HK-2 (cell line): ENCODE data around the gene CX3CL1.
"Not testable (repeated sequence)": the region's sequence is repeated elsewhere in the genome, so short reads cannot be mapped to it uniquely, and the experiment has no call there.

ENCODE experiments used
- DNase-seq: peaks from one replicate; pipeline ENCODE4 v3.0.0-alpha.2; 2018; ENCODE audit not compliant: unreplicated experiment

CX3CL1 gene

GRCh38 chr16:57382535-57383275, 10.4 kb downstream of the CX3CL1 start:
- no peak for DNase-seq

DNA sequence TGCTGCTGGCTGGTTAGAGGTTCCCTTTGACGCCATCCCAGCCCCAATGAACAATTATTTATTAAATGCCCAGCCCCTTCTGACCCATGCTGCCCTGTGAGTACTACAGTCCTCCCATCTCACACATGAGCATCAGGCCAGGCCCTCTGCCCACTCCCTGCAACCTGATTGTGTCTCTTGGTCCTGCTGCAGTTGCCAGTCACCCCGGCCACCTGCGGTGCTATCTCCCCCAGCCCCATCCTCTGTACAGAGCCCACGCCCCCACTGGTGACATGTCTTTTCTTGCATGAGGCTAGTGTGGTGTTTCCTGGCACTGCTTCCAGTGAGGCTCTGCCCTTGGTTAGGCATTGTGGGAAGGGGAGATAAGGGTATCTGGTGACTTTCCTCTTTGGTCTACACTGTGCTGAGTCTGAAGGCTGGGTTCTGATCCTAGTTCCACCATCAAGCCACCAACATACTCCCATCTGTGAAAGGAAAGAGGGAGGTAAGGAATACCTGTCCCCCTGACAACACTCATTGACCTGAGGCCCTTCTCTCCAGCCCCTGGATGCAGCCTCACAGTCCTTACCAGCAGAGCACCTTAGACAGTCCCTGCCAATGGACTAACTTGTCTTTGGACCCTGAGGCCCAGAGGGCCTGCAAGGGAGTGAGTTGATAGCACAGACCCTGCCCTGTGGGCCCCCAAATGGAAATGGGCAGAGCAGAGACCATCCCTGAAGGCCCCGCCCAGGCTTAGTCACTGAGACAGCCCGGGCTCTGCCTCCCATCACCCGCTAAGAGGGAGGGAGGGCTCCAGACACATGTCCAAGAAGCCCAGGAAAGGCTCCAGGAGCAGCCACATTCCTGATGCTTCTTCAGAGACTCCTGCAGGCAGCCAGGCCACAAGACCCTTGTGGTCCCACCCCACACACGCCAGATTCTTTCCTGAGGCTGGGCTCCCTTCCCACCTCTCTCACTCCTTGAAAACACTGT, 11.3 kb downstream of the CX3CL1 start:
- peak; percentile 59 for DNase-seq

DNA sequence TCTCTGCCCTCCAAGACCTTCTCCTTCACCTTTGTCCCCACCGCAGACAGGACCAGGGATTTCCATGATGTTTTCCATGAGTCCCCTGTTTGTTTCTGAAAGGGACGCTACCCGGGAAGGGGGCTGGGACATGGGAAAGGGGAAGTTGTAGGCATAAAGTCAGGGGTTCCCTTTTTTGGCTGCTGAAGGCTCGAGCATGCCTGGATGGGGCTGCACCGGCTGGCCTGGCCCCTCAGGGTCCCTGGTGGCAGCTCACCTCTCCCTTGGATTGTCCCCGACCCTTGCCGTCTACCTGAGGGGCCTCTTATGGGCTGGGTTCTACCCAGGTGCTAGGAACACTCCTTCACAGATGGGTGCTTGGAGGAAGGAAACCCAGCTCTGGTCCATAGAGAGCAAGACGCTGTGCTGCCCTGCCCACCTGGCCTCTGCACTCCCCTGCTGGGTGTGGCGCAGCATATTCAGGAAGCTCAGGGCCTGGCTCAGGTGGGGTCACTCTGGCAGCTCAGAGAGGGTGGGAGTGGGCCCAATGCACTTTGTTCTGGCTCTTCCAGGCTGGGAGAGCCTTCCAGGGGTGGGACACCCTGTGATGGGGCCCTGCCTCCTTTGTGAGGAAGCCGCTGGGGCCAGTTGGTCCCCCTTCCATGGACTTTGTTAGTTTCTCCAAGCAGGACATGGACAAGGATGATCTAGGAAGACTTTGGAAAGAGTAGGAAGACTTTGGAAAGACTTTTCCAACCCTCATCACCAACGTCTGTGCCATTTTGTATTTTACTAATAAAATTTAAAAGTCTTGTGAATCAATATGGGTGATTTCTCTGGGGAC, 12.2 kb downstream of the CX3CL1 start:
- no peak for DNase-seq

GRCh38 chr16:57385083-57385482, 12.8 kb downstream of the CX3CL1 start:
- DNase-seq: no peak

DNA sequence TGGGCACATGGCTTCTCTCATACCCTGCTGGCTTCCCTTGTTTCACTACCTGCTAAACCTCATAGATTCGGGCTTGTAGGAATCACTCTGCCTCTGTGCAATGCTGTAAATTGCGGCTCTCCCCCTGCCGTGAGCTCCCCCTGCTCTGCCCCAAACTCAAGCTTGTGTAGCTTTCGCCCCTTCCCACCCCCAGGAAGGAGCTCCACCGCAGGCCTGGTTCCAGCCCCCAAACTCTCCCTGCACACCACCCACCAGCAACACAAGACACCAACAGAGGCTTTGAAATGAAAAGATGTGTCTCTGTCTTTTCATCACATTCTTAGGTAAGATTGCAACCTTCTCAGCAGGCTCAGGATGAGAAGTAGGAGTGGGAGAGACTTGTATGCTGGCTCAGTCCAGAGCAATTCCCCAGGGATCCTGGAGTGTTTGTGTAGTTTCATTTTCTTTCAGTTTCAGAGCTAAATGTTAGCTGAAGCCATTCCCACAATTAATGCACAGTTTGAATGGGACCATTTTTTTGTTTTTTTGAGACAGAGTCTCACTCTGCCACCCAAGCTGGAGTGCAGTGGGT, 14.2 kb downstream of the CX3CL1 start:
- DNase-seq: no peak

DNA sequence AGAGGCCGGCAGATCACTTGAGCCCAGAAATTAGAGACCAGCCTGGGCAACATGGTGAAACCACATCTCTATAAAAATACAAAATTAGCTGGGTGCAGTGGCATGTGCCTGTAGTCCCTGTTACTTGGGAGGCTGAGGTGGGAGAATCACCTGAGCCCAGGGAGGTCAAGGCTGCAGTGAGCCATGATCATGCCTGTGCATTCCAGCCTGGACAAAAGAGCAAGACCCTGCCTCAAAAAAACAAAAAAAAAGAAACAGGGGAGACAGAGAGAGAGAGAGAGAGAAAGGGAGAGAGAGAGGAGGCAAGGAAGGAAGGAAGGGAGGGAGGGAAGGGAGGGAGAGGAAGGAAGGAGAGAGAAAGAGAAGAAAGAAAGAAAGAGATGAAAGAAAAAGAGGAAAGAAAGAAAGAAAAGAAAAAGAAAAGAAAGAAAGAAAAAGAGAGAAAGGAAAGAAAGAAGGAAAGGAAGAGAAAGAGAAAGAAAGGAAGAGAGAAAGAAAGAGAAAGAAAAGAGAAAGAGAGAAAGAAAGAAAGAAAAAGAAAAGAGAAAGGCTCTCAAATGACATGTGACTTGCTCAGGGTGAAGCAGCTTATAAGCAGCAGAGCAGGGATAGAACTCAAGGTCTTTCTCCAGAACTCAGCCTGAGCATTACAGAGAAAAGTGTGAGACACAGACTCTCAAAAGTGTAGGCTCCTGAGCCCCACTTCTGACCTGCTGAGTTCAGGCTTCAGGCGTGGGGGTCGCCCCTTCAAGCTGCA, 15.5 kb downstream of the CX3CL1 start:
- no peak for DNase-seq

- no peak for DNase-seq
These were observed 16.2 kb downstream of the CX3CL1 start for GRCh38 chr16:57388359-57389086.

DNA sequence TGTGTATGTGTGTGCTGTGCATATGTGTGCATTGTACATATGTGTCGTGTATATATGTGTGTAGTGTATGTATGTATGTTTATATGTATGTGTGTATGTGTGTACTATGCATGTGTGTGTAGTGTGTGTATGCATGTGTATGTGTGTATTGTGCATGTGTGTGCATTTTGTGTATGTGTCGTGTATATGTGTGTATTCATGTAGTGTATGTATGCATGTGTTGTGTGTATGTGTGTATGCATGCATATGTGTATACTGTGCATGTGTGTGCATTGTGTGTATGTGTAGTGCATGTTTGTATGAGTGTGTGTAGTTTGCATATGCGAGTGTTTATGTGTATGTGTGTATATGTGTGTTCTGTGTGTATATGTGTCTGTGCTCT, 16.8 kb downstream of the CX3CL1 start:
- no peak for DNase-seq

DNA sequence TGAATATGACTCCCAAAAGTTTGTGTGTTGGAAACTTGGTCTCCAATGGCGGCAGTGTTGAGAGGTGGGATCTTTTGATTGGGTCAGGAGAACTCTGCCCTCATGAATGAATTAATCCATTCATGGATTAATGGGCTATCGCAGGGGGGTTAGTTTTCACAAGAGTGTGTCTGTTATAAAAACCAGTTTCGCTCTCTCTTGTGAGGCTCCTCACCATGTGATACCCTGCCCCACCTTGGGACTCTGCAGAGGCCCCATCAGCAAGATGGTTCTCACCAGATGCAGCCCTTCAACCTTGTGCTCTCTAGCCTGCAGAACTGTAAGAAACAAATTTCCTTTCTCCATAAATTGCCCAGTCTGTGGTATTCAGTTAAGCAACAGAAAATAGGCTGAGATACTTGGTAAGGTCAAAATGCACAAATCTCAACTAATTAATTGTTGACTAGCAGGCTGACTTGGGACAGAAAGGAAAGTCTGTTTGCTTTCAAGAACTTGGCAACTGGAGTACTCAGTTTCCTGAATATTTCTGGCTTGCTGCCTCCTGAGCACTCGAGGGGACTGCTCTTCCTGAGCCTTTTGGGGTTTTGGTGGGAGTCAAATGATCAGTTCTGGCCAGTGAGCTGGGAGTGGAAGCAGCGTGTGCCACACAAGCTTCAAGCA, 18.5 kb downstream of the CX3CL1 start:
- no peak for DNase-seq

DNA sequence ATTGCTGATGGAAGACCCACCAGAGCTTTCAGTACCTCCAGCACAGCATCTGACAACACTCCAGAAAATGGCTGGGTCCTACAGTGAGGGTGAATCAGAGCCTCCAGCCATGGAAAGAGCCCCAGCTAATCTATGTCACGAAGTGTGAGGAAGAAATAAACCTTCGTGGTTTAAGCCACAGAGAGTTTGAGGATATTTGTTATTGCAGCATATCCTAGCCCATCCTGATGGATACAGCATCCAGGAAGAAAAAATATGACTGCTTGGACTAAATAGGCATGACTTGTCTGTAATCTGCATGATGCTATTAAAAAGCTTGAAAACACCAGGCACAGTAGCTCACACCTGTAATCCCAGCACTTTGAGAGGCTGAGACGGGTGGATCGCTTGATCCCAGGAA, 19.0 kb downstream of the CX3CL1 start:
- DNase-seq: no peak

- no peak for DNase-seq
These were observed 19.4 kb downstream of the CX3CL1 start for GRCh38 chr16:57391708-57392107.

DNA sequence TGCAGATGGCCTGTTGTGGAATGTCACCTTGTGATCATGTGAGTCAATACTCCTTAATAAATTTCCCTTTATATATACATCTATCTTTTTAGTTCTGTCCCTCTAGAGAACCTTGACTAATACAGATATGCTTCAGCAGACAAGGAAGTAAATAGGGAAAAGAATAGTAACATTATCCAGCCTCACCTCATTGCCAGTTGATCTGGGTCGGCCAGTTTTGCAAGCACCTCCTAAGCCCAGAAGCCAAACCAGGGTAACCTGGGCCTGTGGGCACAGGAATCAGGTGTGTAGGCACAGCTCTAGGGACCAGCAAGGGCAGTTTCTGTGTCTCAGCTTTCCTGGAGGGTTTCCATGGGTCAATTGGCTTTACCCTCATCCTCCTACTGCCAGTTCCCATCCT, 20.4 kb downstream of the CX3CL1 start:
- no peak for DNase-seq

- no peak for DNase-seq
These were observed 22.2 kb downstream of the CX3CL1 start for GRCh38 chr16:57394444-57394843.

DNA sequence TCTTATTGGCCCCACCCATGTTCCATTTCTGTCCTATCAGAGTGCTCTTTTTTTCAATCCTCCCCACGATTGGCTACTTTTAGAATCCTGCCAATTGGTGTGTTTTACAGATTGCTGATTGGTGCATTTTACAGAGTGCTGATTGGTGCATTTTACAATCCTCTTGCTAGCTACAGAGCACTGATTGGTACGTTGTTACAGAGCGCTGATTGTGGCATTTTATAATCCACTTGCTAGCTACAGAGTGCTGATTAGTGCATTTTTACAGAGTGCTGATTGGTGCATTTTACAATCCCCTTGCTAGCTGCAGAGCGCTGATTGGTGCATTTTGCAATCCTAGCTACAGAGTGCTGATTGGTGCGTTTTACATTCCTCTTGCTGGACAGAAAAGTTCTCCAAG, 22.7 kb downstream of the CX3CL1 start:
- no peak for DNase-seq

- DNase-seq: no peak
These were observed 24.5 kb downstream of the CX3CL1 start for GRCh38 chr16:57396786-57397185.

- not testable (repeated sequence) for DNase-seq
These were observed 25.2 kb downstream of the CX3CL1 start for GRCh38 chr16:57397493-57397892.

- DNase-seq: no peak
These were observed 29.8 kb downstream of the CX3CL1 start for GRCh38 chr16:57401943-57402640.

- no peak for DNase-seq
These were observed 31.9 kb downstream of the CX3CL1 start, which contains the start of gene CCL17 for GRCh38 chr16:57403965-57404817. Gene CCL17 (plus strand): TSS chr16:57404767. CDS start chr16:57413933, 9,166 bp downstream.
